ENCODE measurements around the gene ALKBH2.
"Not testable (repeated sequence)": the region's sequence is repeated elsewhere in the genome, so short reads cannot be mapped to it uniquely, and the experiment has no call there.

The ALKBH2 gene

GRCh38 chr12:109052097-109052413 lies 41.2 kb downstream of the ALKBH2 start:
- no peak for DNase-seq (ENCODE audit: low read depth)
- H3K4me3 ChIP-seq (ENCODE audit: low read depth, low read length): peak overlapping the region; percentile 93
- TF ChIP-seq CTCF (IDR thresholded peaks at IDR 0.05; ENCODE audit: insufficient read depth, low read depth, low read length, missing control alignments): no peak

- not testable (repeated sequence) for H3K4me3 ChIP-seq (ENCODE audit: low read depth, low read length); DNase-seq (ENCODE audit: low read depth)
These were observed 43.5 kb downstream of the ALKBH2 start for GRCh38 chr12:109049794-109050193.

GRCh38 chr12:109048706-109049105 lies 44.6 kb downstream of the ALKBH2 start:
- DNase-seq (ENCODE audit: low read depth): not testable (repeated sequence)

DNA sequence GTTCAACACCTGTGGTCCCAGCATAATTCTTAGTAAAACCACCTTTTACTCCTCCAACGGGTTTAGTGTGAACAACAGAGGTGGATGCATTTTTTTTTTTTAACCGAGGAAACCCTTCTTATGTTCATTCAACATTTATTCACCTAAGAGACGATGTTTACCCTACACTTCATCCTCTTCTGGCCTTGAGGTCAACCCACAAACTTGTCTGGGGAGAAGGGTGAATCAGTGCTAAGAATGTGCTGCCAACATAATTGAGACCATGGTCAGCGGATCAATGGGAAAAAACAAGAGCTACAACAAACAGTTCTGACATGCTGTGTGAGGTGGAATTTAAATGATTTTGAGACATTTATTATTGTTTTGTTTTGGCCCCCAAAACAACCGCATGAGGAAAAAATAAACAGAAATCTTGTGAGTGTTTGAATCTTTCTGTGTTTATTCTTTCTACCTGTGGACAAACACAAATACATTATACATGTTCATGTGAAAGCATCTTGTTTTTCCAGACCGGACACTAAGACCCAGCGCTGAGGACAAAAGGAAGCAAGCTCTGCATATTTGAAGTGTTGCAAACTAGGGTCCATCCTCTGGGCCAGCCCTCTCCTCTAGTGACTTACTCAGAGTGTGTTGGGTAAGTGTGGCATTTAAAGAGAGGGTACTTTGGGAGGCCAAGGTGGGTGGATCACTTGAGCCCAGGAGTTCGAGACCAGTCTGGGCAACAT lies 46.0 kb downstream of the ALKBH2 start:
- no peak for DNase-seq (ENCODE audit: low read depth)
- TF ChIP-seq CTCF (IDR thresholded peaks at IDR 0.05; ENCODE audit: insufficient read depth, low read depth, low read length, missing control alignments): no peak

More at GRCh38 chr12:109048706-109049105, 44.6 kb downstream of the ALKBH2 start:
- not testable (repeated sequence) for H3K4me3 ChIP-seq (ENCODE audit: low read depth, low read length)

GRCh38 chr12:109044241-109044640 lies 49.0 kb downstream of the ALKBH2 start:
- DNase-seq (ENCODE audit: low read depth): no peak
- no peak for TF ChIP-seq CTCF (IDR thresholded peaks at IDR 0.05; ENCODE audit: insufficient read depth, low read depth, low read length, missing control alignments)
- no peak overlapping the region for H3K4me3 ChIP-seq (ENCODE audit: low read depth, low read length)

More for the DNA sequence above, 46.0 kb downstream of the ALKBH2 start:
- H3K4me3 ChIP-seq (ENCODE audit: low read depth, low read length): no peak overlapping the region

Measured in GM12865 (cell line).